ENCODE results near the gene FXYD4. TPM values are rescaled to one million over a fixed set of nuclear protein-coding genes. Genes with fewer than 3 reads are reported as not detected.
A peak's percentile ranks its signal among the peaks of the same experiment; 100 is the strongest.
"Not testable (repeated sequence)": the region's sequence is repeated elsewhere in the genome, so short reads cannot be mapped to it uniquely, and the experiment has no call there.

Gene FXYD4
- total RNA-seq, 4 donors from 2014 or later, result not detected

- Histone ChIP-seq H3K36me3 (peaks cover 22 to 95% (median 63%) of the 10 kb centered on the region in 3 donors), H3K9me3 (no peaks in the 10 kb centered on the region), H3K4me1 (peaks cover 12 to 59% (median 22%) of the 10 kb centered on the region in 3 donors), H3K4me3 (no peak overlapping the region), H3K27ac (peak overlapping the region in 2 of 4 donors; percentile 27 to 43), H3K27me3 (no peaks in the 10 kb centered on the region)
- DNase-seq, result no peak
- intact Hi-C loops (cut with DNase I), result no loop called here
- TF ChIP-seq POLR2A (IDR thresholded peaks at IDR 0.05), result no peak
- peak in 5 of 6 experiments; percentile 14 to 56 (median 39) for TF ChIP-seq CTCF (IDR thresholded peaks at IDR 0.05)
- WGBS, 2 donors, result 42 to 73% methylated on average over 3 to 5 of the region's 7 CpGs
Measured at GRCh38 chr10:43390759-43391158, 19.3 kb downstream of the FXYD4 start.

DNA sequence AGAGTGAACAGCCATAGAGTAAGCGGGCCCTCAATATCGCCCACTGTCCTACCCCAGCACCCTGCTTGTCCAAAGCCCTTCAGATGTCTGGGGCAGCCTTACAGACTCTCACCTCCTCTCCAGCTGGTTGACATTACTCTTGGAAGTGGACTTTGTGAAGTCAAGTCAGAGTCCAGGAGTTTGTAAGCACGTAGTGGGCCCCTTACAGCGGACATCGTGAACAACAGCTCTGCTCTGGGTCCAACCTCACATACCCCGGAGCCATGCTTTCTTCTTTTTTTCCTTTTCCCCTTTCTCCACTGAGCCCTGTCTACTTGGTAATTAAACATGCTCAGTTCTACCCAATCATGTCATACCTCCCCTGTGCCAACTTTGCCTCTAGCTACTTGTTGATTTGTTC is 20.1 kb downstream of the FXYD4 start:
- DNase-seq, result no peak
- intact Hi-C loops (cut with DNase I), result no loop called here
- Histone ChIP-seq H3K36me3 (peaks cover 21 to 87% (median 57%) of the 10 kb centered on the region in 3 donors), H3K27me3 (no peaks in the 10 kb centered on the region), H3K4me3 (no peak overlapping the region), H3K9me3 (no peaks in the 10 kb centered on the region), H3K27ac (no peak overlapping the region), H3K4me1 (peaks cover 14 to 66% (median 22%) of the 10 kb centered on the region in 3 donors)
- no peak for TF ChIP-seq CTCF (IDR thresholded peaks at IDR 0.05)
- TF ChIP-seq POLR2A (IDR thresholded peaks at IDR 0.05), result no peak
- 72 to 93% methylated on average over 6 of the region's 6 CpGs for WGBS, 2 donors

- TF ChIP-seq POLR2A (IDR thresholded peaks at IDR 0.05) (no peak), CTCF (IDR thresholded peaks at IDR 0.05) (no peak)
- Histone ChIP-seq H3K27me3 (no peaks in the 10 kb centered on the region), H3K9me3 (no peaks in the 10 kb centered on the region), H3K36me3 (peaks cover 15 to 75% (median 44%) of the 10 kb centered on the region in 3 donors), H3K4me1 (peaks cover 14 to 77% (median 24%) of the 10 kb centered on the region in 3 donors), H3K27ac (no peak overlapping the region), H3K4me3 (no peak overlapping the region)
- 65 to 87% methylated on average over 2 to 3 of the region's 3 CpGs for WGBS, 2 donors
- no peak for DNase-seq
- intact Hi-C loops (cut with DNase I), result no loop called here
Measured at GRCh38 chr10:43392748-43393147, 21.3 kb downstream of the FXYD4 start.

GRCh38 chr10:43393186-43393585 is 21.8 kb downstream of the FXYD4 start:
- DNase-seq; H3K27ac ChIP-seq; H3K4me3 ChIP-seq; intact Hi-C loops (cut with DNase I); H3K9me3 ChIP-seq; H3K27me3 ChIP-seq: not testable (repeated sequence)
- H3K36me3 ChIP-seq, result peaks cover 15 to 71% (median 40%) of the 10 kb centered on the region in 3 donors
- peaks cover 14 to 81% (median 29%) of the 10 kb centered on the region in 3 donors for H3K4me1 ChIP-seq
- WGBS, 2 donors, result 91 to 92% methylated on average over 6 to 11 of the region's 11 CpGs

DNA sequence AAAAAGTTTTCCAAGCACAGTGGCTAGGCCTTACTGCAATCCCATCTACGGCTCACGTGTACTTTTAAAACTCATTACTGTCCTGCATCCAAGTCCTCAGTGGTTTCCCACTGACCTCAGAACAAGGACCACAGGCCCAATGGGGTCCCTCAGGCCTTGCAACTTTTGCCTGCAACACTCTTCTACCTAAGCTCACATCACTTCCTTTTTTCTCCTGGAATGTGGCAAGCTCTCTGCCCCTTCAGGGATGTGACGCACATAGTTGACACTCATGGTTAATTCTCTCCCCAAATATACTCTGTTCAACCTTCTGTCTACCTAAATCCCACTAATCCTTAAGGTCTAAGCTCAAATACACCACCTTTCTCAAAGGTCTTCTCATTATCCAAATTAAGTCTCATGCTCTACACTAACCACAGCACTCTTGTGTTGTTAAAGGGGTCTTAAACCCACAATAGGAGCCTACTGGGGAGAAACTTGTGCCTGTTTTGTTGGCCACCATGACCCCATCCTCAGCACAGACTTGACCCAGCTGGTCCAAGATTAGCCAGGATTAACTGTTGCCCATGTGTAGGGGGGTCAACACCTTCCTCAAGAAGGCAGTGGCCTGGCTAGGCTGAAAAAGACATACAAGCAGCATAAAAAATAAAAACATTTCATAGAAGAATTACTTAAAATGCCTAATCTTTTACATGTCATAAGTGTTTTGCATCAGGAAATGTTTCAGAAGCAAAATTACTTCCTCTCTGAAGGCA is 22.3 kb downstream of the FXYD4 start:
- Histone ChIP-seq H3K4me3 (no peak overlapping the region), H3K36me3 (peaks cover 15 to 65% (median 34%) of the 10 kb centered on the region in 3 donors), H3K4me1 (peaks cover 19 to 87% (median 35%) of the 10 kb centered on the region in 3 donors), H3K27ac (peak overlapping the region in 2 of 4 donors; percentile 16 to 98), H3K27me3 (no peaks in the 10 kb centered on the region), H3K9me3 (no peaks in the 10 kb centered on the region)
- TF ChIP-seq POLR2A (IDR thresholded peaks at IDR 0.05) (no peak), CTCF (IDR thresholded peaks at IDR 0.05) (no peak)
- intact Hi-C loops (cut with DNase I), result no loop called here
- 70 to 74% methylated on average over 3 of the region's 3 CpGs for WGBS, 2 donors
- no peak for DNase-seq
